H1 (cell line): Measurements from ENCODE around the gene RASA4B. TPM values are rescaled to one million over a fixed set of nuclear protein-coding genes. Genes with fewer than 3 reads are reported as not detected.

Experiments
- polyA plus RNA-seq, 7 experiments: library from polyadenylated mRNA; depleted of rRNA in 3 of 7; stranded (reverse) in 5 of 7; unstranded in 2 of 7; fragments of >200 nt in 5 of 7; fragments of 200-250 nt in 2 of 7; gene quantifications; 1 replicate in 5 of 7; 2 replicates in 1 of 7; 4 replicates in 1 of 7; pipeline versions ENCODE4 v1.2.1 to v1.2.3, GENCODE V29; 2011 to 2013; ENCODE audit warnings: missing spikeins in 2 of 7, mixed read lengths in 2 of 7
- total RNA-seq: library from RNA; stranded (reverse); fragmentation: NEBNext Ultra II Directional; extraction: Animal tissue kit (Norgen Biotek cat#: 25700); gene quantifications from 2 replicates; pipeline ENCODE4 v1.2.1, GENCODE V29; 2021
- TF ChIP-seq, protein P1 (sequence below): IDR thresholded peaks from 2 replicates; pipeline ENCODE4 v1.6.1; 2012; ENCODE audit warnings: low read length, inconsistent platforms

RASA4B gene
- total and polyA plus RNA-seq, 2 of the 8 experiments (the other 6 are each of a cell fraction or from before 2014, with no cell fraction given): 3.4 to 6.7 TPM

DNA sequence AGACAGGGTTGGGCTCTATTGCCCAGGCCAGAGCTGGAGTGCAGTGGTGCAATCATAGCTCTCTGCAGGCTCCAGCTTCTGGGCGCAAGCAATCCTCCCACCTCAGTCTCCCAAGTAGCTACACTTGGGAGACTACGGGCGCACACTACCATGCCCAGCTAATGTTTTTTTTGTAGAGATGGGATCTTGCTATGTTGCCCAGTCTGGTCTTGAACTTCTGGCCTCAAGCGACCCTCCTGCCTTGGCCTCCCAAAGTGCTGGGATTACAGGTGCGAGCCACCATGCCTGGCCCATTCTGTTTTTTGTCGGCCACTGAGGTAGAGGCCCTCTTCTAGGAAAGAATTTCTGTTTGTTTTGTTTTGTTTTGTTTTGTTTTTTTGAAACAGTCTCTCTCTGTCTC is 65.1 kb downstream of the RASA4B start (continued):
- TF ChIP-seq, protein P1, sequence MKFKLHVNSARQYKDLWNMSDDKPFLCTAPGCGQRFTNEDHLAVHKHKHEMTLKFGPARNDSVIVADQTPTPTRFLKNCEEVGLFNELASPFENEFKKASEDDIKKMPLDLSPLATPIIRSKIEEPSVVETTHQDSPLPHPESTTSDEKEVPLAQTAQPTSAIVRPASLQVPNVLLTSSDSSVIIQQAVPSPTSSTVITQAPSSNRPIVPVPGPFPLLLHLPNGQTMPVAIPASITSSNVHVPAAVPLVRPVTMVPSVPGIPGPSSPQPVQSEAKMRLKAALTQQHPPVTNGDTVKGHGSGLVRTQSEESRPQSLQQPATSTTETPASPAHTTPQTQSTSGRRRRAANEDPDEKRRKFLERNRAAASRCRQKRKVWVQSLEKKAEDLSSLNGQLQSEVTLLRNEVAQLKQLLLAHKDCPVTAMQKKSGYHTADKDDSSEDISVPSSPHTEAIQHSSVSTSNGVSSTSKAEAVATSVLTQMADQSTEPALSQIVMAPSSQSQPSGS: no peak
- TF ChIP-seq, all 59 proteins: peak for 0
